HepG2 (cell line): ENCODE results near the gene AHNAK. TPM values are rescaled to one million over a fixed set of nuclear protein-coding genes. Genes with fewer than 3 reads are reported as not detected.

Experiments
- ATAC-seq: fragments of 200-7000 bp; cut with Tn5 transposase; 3 replicates; pipeline ENCODE4 v1.9.1; 2020; ENCODE audit warnings: mild to moderate bottlenecking, moderate library complexity
- BruUV-seq: library from RNA; stranded (reverse); fragments of 400-500 nt; replicated peaks from 2 replicates; lab custom pipeline; 2021; lab: Mats Ljungman, UMichigan
- CTCF ChIA-PET: fragments of 300-600 bp; formaldehyde crosslinking; extraction: SDS; loops from one replicate; lab custom pipeline; 2021; ENCODE audit warnings: low total read pairs, inconsistent platforms, low intra/inter-chr PET ratio; lab: Yijun Ruan, JAX
- POLR2A ChIA-PET: fragments of 350-600 bp; sonication (Branson Sonifier 250); formaldehyde crosslinking; loops from one replicate; lab custom pipeline; 2020; ENCODE audit warnings: antibody characterized with exemption, inconsistent platforms; lab: Yijun Ruan, JAX
- DNase-seq: peaks from one replicate; pipeline ENCODE4 v3.0.0-alpha.2; 2015; ENCODE audit warnings: low spot score
- FAIRE-seq: peaks from 3 replicates; lab custom pipeline; 2011; peaks lifted over from hg19 to GRCh38; lab: Jason Lieb, UNC
- H2AFZ ChIP-seq: one replicate; pipeline ENCODE4 v1.6.1; 2011; ENCODE audit warnings: low read length, inconsistent platforms
- H3K27ac ChIP-seq: fragments of 300-600 bp; 3 replicates; pipeline ENCODE4 v1.8.0; 2011; ENCODE audit warnings: mixed run types, mild to moderate bottlenecking, mixed read lengths, low read length, inconsistent platforms; ENCODE audit not compliant: insufficient read depth; ENCODE audit errors: extremely low read length
- H3K27me3 ChIP-seq, 2 experiments: fragments of 200-600 bp in 1 of 2; 2 replicates in 1 of 2; 3 replicates in 1 of 2; pipeline versions ENCODE4 v1.6.0 to v1.8.0; 2011; ENCODE audit warnings: low read length in 2 of 2, mild to moderate bottlenecking in 2 of 2, moderate library complexity in 2 of 2, inconsistent platforms in 1 of 2; ENCODE audit not compliant: insufficient read depth in 2 of 2, control insufficient read depth in 1 of 2
- H3K36me3 ChIP-seq, 2 experiments: fragments of 200-600 bp in 1 of 2; replicated peaks in 1 of 2; 2 replicates in 1 of 2; 3 replicates in 1 of 2; pipeline versions ENCODE4 v1.5.1 to v1.8.0; 2011; ENCODE audit warnings: low read length in 2 of 2, inconsistent platforms in 1 of 2; ENCODE audit not compliant: insufficient read depth in 2 of 2, control insufficient read depth in 1 of 2
- H3K4me1 ChIP-seq: 2 replicates; pipeline ENCODE4 v1.5.1; 2012; ENCODE audit warnings: low read length, inconsistent platforms; ENCODE audit not compliant: insufficient read depth
- H3K4me2 ChIP-seq: 2 replicates; pipeline ENCODE4 v1.6.0; 2011; ENCODE audit warnings: low read depth, low read length, inconsistent platforms
- H3K4me3 ChIP-seq, 3 experiments: fragments of 200-600 bp in 1 of 3; sonication (generic), shearing (Covaris generic) in 1 of 3; replicated peaks in 1 of 3; 2 replicates each; pipeline ENCODE4 v1.5.1; 2011 to 2016; ENCODE audit warnings: low read length in 3 of 3, inconsistent platforms in 2 of 3, low read depth in 2 of 3, mild to moderate bottlenecking in 2 of 3, control low read depth in 1 of 3, mixed read lengths in 1 of 3; ENCODE audit not compliant: insufficient read depth in 1 of 3
- H3K79me2 ChIP-seq: one replicate; pipeline ENCODE4 v1.6.1; 2011; ENCODE audit warnings: low read length, inconsistent platforms; ENCODE audit not compliant: insufficient read depth
- H3K9ac ChIP-seq: 2 replicates; pipeline ENCODE4 v1.6.0; 2011; ENCODE audit warnings: mild to moderate bottlenecking, low read depth, low read length, inconsistent platforms; ENCODE audit not compliant: insufficient read depth
- H3K9me3 ChIP-seq: 2 replicates; pipeline ENCODE4 v1.5.1; 2012; ENCODE audit warnings: mild to moderate bottlenecking, low read length
- H4K20me1 ChIP-seq: 2 replicates; pipeline ENCODE4 v1.6.0; 2011; ENCODE audit warnings: inconsistent platforms, mild to moderate bottlenecking, low read length, moderate library complexity; ENCODE audit not compliant: insufficient read depth
- AGO1 ChIP-seq: fragments of 200-400 bp; formaldehyde crosslinking; IDR thresholded peaks from 2 replicates; pipeline ENCODE4 v1.6.1; 2017; ENCODE audit warnings: mild to moderate bottlenecking, low read depth, low read length, moderate library complexity; ENCODE audit not compliant: poor library complexity, severe bottlenecking
- AGO2 ChIP-seq: fragments of 200-400 bp; formaldehyde crosslinking; optimal IDR thresholded peaks from 2 replicates; pipeline ENCODE3; 2017; ENCODE audit warnings: mild to moderate bottlenecking, low read depth, low read length, moderate library complexity
- ARHGAP35 ChIP-seq: sonication (generic); formaldehyde crosslinking; IDR thresholded peaks from 2 replicates; pipeline ENCODE4 v1.9.0; 2022; ENCODE audit warnings: mild to moderate bottlenecking, inconsistent platforms, moderate library complexity, missing genetic modification reagents, borderline replicate concordance
- ATF7 ChIP-seq, 2 experiments: fragments of 450-650 bp in 1 of 2; sonication (generic) in 1 of 2; formaldehyde crosslinking in 1 of 2; IDR thresholded peaks; 2 replicates each; pipeline versions ENCODE4 v1.4.0 to v1.6.1; 2016 to 2020; ENCODE audit warnings: antibody characterized with exemption in 1 of 2, mild to moderate bottlenecking in 1 of 2, missing genetic modification reagents in 1 of 2
- ATM ChIP-seq: fragments of 450-650 bp; IDR thresholded peaks from 2 replicates; pipeline ENCODE4 v1.7.1; 2017; ENCODE audit warnings: mild to moderate bottlenecking, borderline replicate concordance
- DMAP1 ChIP-seq: IDR thresholded peaks from 2 replicates; pipeline ENCODE4 v1.6.1; 2016
- FOSL2 ChIP-seq: sonication (generic); formaldehyde crosslinking; IDR thresholded peaks from 2 replicates; pipeline ENCODE4 v1.4.0; 2020; ENCODE audit warnings: missing genetic modification reagents
- GLI4 ChIP-seq: sonication (generic); formaldehyde crosslinking; IDR thresholded peaks from 2 replicates; pipeline ENCODE4 v1.5.1; 2020; ENCODE audit warnings: missing genetic modification reagents, mild to moderate bottlenecking, moderate library complexity, borderline replicate concordance
- IKZF5 ChIP-seq: IDR thresholded peaks from 2 replicates; pipeline ENCODE4 v1.6.1; 2018; ENCODE audit warnings: missing genetic modification reagents, mild to moderate bottlenecking, missing compliant biosample characterization
- MAX ChIP-seq: IDR thresholded peaks from 2 replicates; pipeline ENCODE4 v1.6.1; 2012; ENCODE audit warnings: inconsistent platforms
- NFYB ChIP-seq: sonication (generic); formaldehyde crosslinking; IDR thresholded peaks from 2 replicates; pipeline ENCODE4 v1.4.0; 2020; ENCODE audit warnings: missing genetic modification reagents
- PITX1 ChIP-seq: sonication (generic); formaldehyde crosslinking; IDR thresholded peaks from 2 replicates; pipeline ENCODE4 v1.5.1; 2020; ENCODE audit warnings: mild to moderate bottlenecking, missing genetic modification reagents
- POLR2AphosphoS5 ChIP-seq: IDR thresholded peaks from 2 replicates; pipeline ENCODE4 v1.6.1; 2012; ENCODE audit warnings: low read depth, low read length
- POLR2G ChIP-seq: fragments of 200-400 bp; formaldehyde crosslinking; IDR thresholded peaks from 2 replicates; pipeline ENCODE4 v1.6.1; 2018; ENCODE audit warnings: mild to moderate bottlenecking, low read depth, low read length, moderate library complexity
- RFXAP ChIP-seq: sonication (generic); formaldehyde crosslinking; IDR thresholded peaks from 2 replicates; pipeline ENCODE4 v1.4.0; 2020; ENCODE audit warnings: missing genetic modification reagents, borderline replicate concordance
- RXRA ChIP-seq: sonication (generic); formaldehyde crosslinking; IDR thresholded peaks from 2 replicates; pipeline ENCODE4 v1.5.1; 2020; ENCODE audit warnings: missing genetic modification reagents
- TFDP1 ChIP-seq: IDR thresholded peaks from 2 replicates; pipeline ENCODE4 v1.6.1; 2016; ENCODE audit warnings: missing compliant biosample characterization, missing genetic modification reagents, borderline replicate concordance
- ZFP41 ChIP-seq: sonication (generic); formaldehyde crosslinking; IDR thresholded peaks from 2 replicates; pipeline ENCODE4 v1.4.0; 2020; ENCODE audit warnings: mild to moderate bottlenecking, missing genetic modification reagents, borderline replicate concordance
- ZNF256 ChIP-seq: sonication (generic); formaldehyde crosslinking; conservative IDR thresholded peaks from 2 replicates; pipeline ENCODE4 v1.4.0; 2020; ENCODE audit warnings: missing genetic modification reagents
- ZNF558 ChIP-seq: sonication (generic); formaldehyde crosslinking; IDR thresholded peaks from 2 replicates; pipeline ENCODE4 v1.9.0; 2022; ENCODE audit warnings: mild to moderate bottlenecking, missing genetic modification reagents, borderline replicate concordance
- ZNF616 ChIP-seq: sonication (generic); formaldehyde crosslinking; IDR thresholded peaks from 2 replicates; pipeline ENCODE4 v1.5.0; 2020; ENCODE audit warnings: low read depth, mild to moderate bottlenecking, missing genetic modification reagents
- ZNF720 ChIP-seq: sonication (generic); formaldehyde crosslinking; IDR thresholded peaks from 2 replicates; pipeline ENCODE4 v1.4.0; 2020; ENCODE audit warnings: missing genetic modification reagents
- ZNF772 ChIP-seq: sonication (generic); formaldehyde crosslinking; IDR thresholded peaks from 2 replicates; pipeline ENCODE4 v1.5.0; 2020; ENCODE audit warnings: mild to moderate bottlenecking, missing genetic modification reagents
- WGBS: methylation state at CpG from one replicate; pipeline ENCODE4 v1.1.6; 2017; ENCODE audit warnings: low lambda C conversion rate; 5-methylcytosine and 5-hydroxymethylcytosine counted together
- in situ Hi-C: cut with HindIII; loops from 2 replicates; pipeline ENCODE4 v1.10.0; 2017; ENCODE audit warnings: low pct_unique_long_range_greater_than_20kb; ENCODE audit not compliant: extremely low pct_ligation_motif_present
- intact Hi-C: fragments of 100-400 bp; cut with micrococcal nuclease; formaldehyde crosslinking; loops from one replicate; pipeline ENCODE4 v1.10.0; 2022; ENCODE audit not compliant: unreplicated experiment
- polyA plus RNA-seq, 8 experiments: library from polyadenylated mRNA; depleted of rRNA in 3 of 8; stranded (reverse) in 7 of 8; unstranded in 1 of 8; fragments of >200 nt; fragmentation: Illumina TruSeq in 4 of 8; extraction: Trizol in 4 of 8; gene quantifications; 2 replicates each; pipeline versions ENCODE4 v1.2.1 to v1.2.3, GENCODE V29; 2011 to 2016; ENCODE audit warnings: low read depth in 4 of 8, missing spikeins in 1 of 8, mixed read lengths in 1 of 8; ENCODE audit not compliant: insufficient read depth in 1 of 8
- total RNA-seq, 5 experiments: library from RNA; depleted of rRNA; stranded (reverse); fragments of >200 nt; fragmentation: Illumina TruSeq; extraction: Trizol; gene quantifications; 2 replicates each; pipeline ENCODE4 v1.2.3, GENCODE V29; 2016; ENCODE audit warnings: low read depth in 1 of 5

Gene AHNAK
- total and polyA plus RNA-seq, 2 of the 13 experiments (the other 11 are each of a cell fraction or from before 2014, with no cell fraction given): 23.4 to 25.0 TPM

DNA sequence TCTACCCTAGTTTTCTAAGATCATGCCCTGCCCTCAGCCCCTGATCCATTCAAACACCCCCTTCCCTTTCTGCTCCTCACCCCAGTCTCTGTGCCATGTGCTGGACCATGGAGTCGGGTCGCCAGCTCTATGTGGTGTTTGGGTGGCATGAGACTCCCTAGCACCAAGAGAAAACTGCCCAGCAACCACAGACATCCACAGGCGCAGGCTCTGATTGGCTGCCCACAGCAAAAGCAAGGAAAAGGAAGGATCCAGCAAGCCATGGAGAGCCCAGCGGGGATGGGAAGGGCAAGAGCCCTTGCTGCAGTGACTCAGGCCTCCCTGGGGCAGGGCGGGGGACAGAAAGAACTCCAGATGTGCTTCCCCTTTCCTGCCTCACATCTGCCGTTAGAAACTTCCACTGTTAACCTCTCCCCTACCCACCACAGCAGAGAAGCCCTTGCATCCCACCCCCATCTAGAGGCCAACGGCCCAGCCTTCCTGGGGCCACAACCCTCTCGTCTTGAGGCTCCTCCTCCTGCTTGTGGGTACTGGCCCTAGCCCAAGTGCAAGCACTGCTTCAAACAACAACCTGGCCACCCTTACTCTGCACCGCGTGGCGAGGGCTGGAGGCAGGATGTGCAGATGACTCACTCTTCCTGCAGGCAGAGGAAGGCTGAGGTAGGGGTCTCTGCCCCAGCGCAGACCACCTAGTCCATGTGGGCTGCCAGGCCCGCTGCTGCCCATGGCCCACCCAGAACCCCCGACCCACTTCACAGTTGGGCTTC, 9.7 kb upstream of the AHNAK start:
- Histone ChIP-seq H3K4me3 (no peak overlapping the region), H3K36me3 (peaks cover 10 to 30% of the 10 kb centered on the region in 2 experiments), H3K9me3 (no peaks in the 10 kb centered on the region), H2AFZ (no peak overlapping the region), H4K20me1 (peaks cover 8% of the 10 kb centered on the region; the same call in 1 of the 2 replicates), H3K9ac (no peak overlapping the region), H3K4me1 (peaks cover 85% of the 10 kb centered on the region), H3K27ac (peak overlapping the region; percentile 44), H3K4me2 (no peak overlapping the region), H3K79me2 (peaks cover 2% of the 10 kb centered on the region), H3K27me3 (no peaks in the 10 kb centered on the region)
- in situ Hi-C loops: loop anchor here (5.0 kb wide), 1 partner anchor 159 kb away; no protein-coding TSS in a partner anchor
- DNase-seq: no peak
- WGBS: 84% methylated on average over 6 of the region's 14 CpGs
- ChIA-PET CTCF (no interaction called here), POLR2A (interaction anchor here (0.9 to 2.7 kb wide), 6 partner anchors 8 to 131 kb away, joined by 3 to 18 read pairs (median 6); partner anchors contain the start of genes AHNAK and EEF1G)
- no TSS peak for BruUV-seq
- no peak for FAIRE-seq
- ATAC-seq: peak; percentile 1
- intact Hi-C loops: no loop called here
- TF ChIP-seq NFYB (peak; percentile 50), AGO2 (peak; percentile 90), ZFP41 (CRISPR knock-in tag) (no peak), MAX (0 out of 2 replicates have a peak, but pooled peaks have one; percentile 26), AGO1 (peak; percentile 43), ARHGAP35 (no peak), ZNF558 (no peak), POLR2G (peak; percentile 22), GLI4 (CRISPR knock-in tag) (no peak), RXRA (0 out of 2 replicates have a peak, but pooled peaks have one; percentile 11), PITX1 (CRISPR knock-in tag) (0 out of 2 replicates have a peak, but pooled peaks have one; percentile 6), ATF7 (IDR thresholded peaks at IDR 0.05) (no peak), ATF7 (CRISPR knock-in tag; IDR thresholded peaks at IDR 0.05) (0 out of 2 replicates have a peak, but pooled peaks have one; percentile 17), ZNF772 (CRISPR knock-in tag) (no peak), POLR2AphosphoS5 (peak; percentile 15; the same call in 1 of the 2 replicates), RFXAP (CRISPR knock-in tag) (peak; percentile 99), TFDP1 (CRISPR knock-in tag) (no peak), ZNF720 (CRISPR knock-in tag) (no peak), FOSL2 (CRISPR knock-in tag) (peak; percentile 83), IKZF5 (0 out of 2 replicates have a peak, but pooled peaks have one; percentile 17), ZNF616 (CRISPR knock-in tag) (no peak), ZNF256 (CRISPR knock-in tag) (no peak), DMAP1 (CRISPR knock-in tag) (no peak), ATM (no peak)
